ENCODE measurements around the gene MRPS25. TPM values are rescaled to one million over a fixed set of nuclear protein-coding genes. Genes with fewer than 3 reads are reported as not detected.

MRPS25 gene
- total RNA-seq, 1 experiment from 2014 or later: 45.2 TPM

- Histone ChIP-seq H3K4me3 (ENCODE audit: low read depth in 2 of 2, low read length in 2 of 2) (peak overlapping the region; percentile 53 to 93), H3K36me3 (ENCODE audit: control insufficient read depth, insufficient read depth, low read length) (peaks cover 4% of the 10 kb centered on the region), H3K27ac (ENCODE audit: low read length) (peak overlapping the region; percentile 55), H3K4me1 (ENCODE audit: control insufficient read depth, insufficient read depth, low read length) (peaks cover 7% of the 10 kb centered on the region; the same call in 1 of the 2 replicates), H3K9me3 (ENCODE audit: control insufficient read depth, insufficient read depth, low read depth, low read length) (no peaks in the 10 kb centered on the region), H3K27me3 (ENCODE audit: control insufficient read depth, insufficient read depth, low read length) (no peaks in the 10 kb centered on the region)
- CTCF ChIA-PET: no interaction called here
- ATAC-seq (no peak), DNase-seq (ENCODE audit: low read depth, low spot score) (no peak)
- TF ChIP-seq REST (IDR thresholded peaks at IDR 0.05; ENCODE audit: insufficient read depth in 1 of 2, low read depth in 2 of 2, low read length in 1 of 2): no peak
- no peak for TF ChIP-seq POLR2AphosphoS5 (IDR thresholded peaks at IDR 0.05; ENCODE audit: low read depth, low read length)
- no TSS peak for BruUV-seq (replicated peaks)
- in situ Hi-C loops (cut with HindIII; ENCODE audit: low pct_unique_long_range_greater_than_20kb, low sequenced_read_pairs) (no loop called here), intact Hi-C loops (cut with micrococcal nuclease; ENCODE audit: unreplicated experiment) (no loop called here)
- POLR2A ChIA-PET: no interaction called here
Observed at GRCh38 chr3:15097891-15098290, 32.8 kb upstream of the MRPS25 start.

- CTCF ChIA-PET: no interaction called here
- Histone ChIP-seq H3K4me3 (ENCODE audit: low read depth in 2 of 2, low read length in 2 of 2) (no peak overlapping the region), H3K9me3 (ENCODE audit: control insufficient read depth, insufficient read depth, low read depth, low read length) (no peaks in the 10 kb centered on the region), H3K36me3 (ENCODE audit: control insufficient read depth, insufficient read depth, low read length) (peaks cover 4% of the 10 kb centered on the region), H3K27me3 (ENCODE audit: control insufficient read depth, insufficient read depth, low read length) (no peaks in the 10 kb centered on the region), H3K27ac (ENCODE audit: low read length) (no peak overlapping the region), H3K4me1 (ENCODE audit: control insufficient read depth, insufficient read depth, low read length) (peaks cover 7% of the 10 kb centered on the region; the same call in 1 of the 2 replicates)
- no peak for ATAC-seq
- TF ChIP-seq POLR2AphosphoS5 (IDR thresholded peaks at IDR 0.05; ENCODE audit: low read depth, low read length): no peak
- no peak for TF ChIP-seq SIN3A (IDR thresholded peaks at IDR 0.05; ENCODE audit: borderline replicate concordance, insufficient read depth, low read depth, low read length)
- TF ChIP-seq REST (IDR thresholded peaks at IDR 0.05; ENCODE audit: insufficient read depth in 1 of 2, low read depth in 2 of 2, low read length in 1 of 2): no peak
- TF ChIP-seq CTCF (IDR thresholded peaks at IDR 0.05): no peak
- no peak for TF ChIP-seq TCF7L2 (IDR thresholded peaks at IDR 0.05; ENCODE audit: low read depth, low read length)
- BruUV-seq (replicated peaks): no TSS peak
- POLR2A ChIA-PET: no interaction called here
- DNase-seq (ENCODE audit: low read depth, low spot score): no peak
- in situ Hi-C loops (cut with HindIII; ENCODE audit: low pct_unique_long_range_greater_than_20kb, low sequenced_read_pairs) (no loop called here), intact Hi-C loops (cut with micrococcal nuclease; ENCODE audit: unreplicated experiment) (no loop called here)
Observed at GRCh38 chr3:15096046-15096445, 30.9 kb upstream of the MRPS25 start.
